HepG2 (cell line): ENCODE data around the gene JMJD7. TPM values are rescaled to one million over a fixed set of nuclear protein-coding genes. Genes with fewer than 3 reads are reported as not detected.
A peak's percentile ranks its signal among the peaks of the same experiment; 100 is the strongest.

Source experiments
- ATAC-seq: fragments of 200-7000 bp; cut with Tn5 transposase; 3 replicates; pipeline ENCODE4 v1.9.1; 2020; ENCODE audit warnings: mild to moderate bottlenecking, moderate library complexity
- BruUV-seq: library from RNA; stranded (reverse); fragments of 400-500 nt; replicated peaks from 2 replicates; lab custom pipeline; 2021; lab: Mats Ljungman, UMichigan
- CTCF ChIA-PET: fragments of 300-600 bp; formaldehyde crosslinking; extraction: SDS; loops from one replicate; lab custom pipeline; 2021; ENCODE audit warnings: low total read pairs, inconsistent platforms, low intra/inter-chr PET ratio; lab: Yijun Ruan, JAX
- POLR2A ChIA-PET: fragments of 350-600 bp; sonication (Branson Sonifier 250); formaldehyde crosslinking; loops from one replicate; lab custom pipeline; 2020; ENCODE audit warnings: antibody characterized with exemption, inconsistent platforms; lab: Yijun Ruan, JAX
- DNase-seq: peaks from one replicate; pipeline ENCODE4 v3.0.0-alpha.2; 2015; ENCODE audit warnings: low spot score
- FAIRE-seq: peaks from 3 replicates; lab custom pipeline; 2011; peaks lifted over from hg19 to GRCh38; lab: Jason Lieb, UNC
- H2AFZ ChIP-seq: one replicate; pipeline ENCODE4 v1.6.1; 2011; ENCODE audit warnings: low read length, inconsistent platforms
- H3K27ac ChIP-seq: fragments of 300-600 bp; 3 replicates; pipeline ENCODE4 v1.8.0; 2011; ENCODE audit warnings: mixed run types, mild to moderate bottlenecking, mixed read lengths, low read length, inconsistent platforms; ENCODE audit not compliant: insufficient read depth; ENCODE audit errors: extremely low read length
- H3K27me3 ChIP-seq, 2 experiments: fragments of 200-600 bp in 1 of 2; 2 replicates in 1 of 2; 3 replicates in 1 of 2; pipeline versions ENCODE4 v1.6.0 to v1.8.0; 2011; ENCODE audit warnings: low read length in 2 of 2, mild to moderate bottlenecking in 2 of 2, moderate library complexity in 2 of 2, inconsistent platforms in 1 of 2; ENCODE audit not compliant: insufficient read depth in 2 of 2, control insufficient read depth in 1 of 2
- H3K36me3 ChIP-seq, 2 experiments: fragments of 200-600 bp in 1 of 2; replicated peaks in 1 of 2; 2 replicates in 1 of 2; 3 replicates in 1 of 2; pipeline versions ENCODE4 v1.5.1 to v1.8.0; 2011; ENCODE audit warnings: low read length in 2 of 2, inconsistent platforms in 1 of 2; ENCODE audit not compliant: insufficient read depth in 2 of 2, control insufficient read depth in 1 of 2
- H3K4me1 ChIP-seq: 2 replicates; pipeline ENCODE4 v1.5.1; 2012; ENCODE audit warnings: low read length, inconsistent platforms; ENCODE audit not compliant: insufficient read depth
- H3K4me2 ChIP-seq: 2 replicates; pipeline ENCODE4 v1.6.0; 2011; ENCODE audit warnings: low read depth, low read length, inconsistent platforms
- H3K4me3 ChIP-seq, 3 experiments: fragments of 200-600 bp in 1 of 3; sonication (generic), shearing (Covaris generic) in 1 of 3; replicated peaks in 1 of 3; 2 replicates each; pipeline ENCODE4 v1.5.1; 2011 to 2016; ENCODE audit warnings: low read length in 3 of 3, inconsistent platforms in 2 of 3, low read depth in 2 of 3, mild to moderate bottlenecking in 2 of 3, control low read depth in 1 of 3, mixed read lengths in 1 of 3; ENCODE audit not compliant: insufficient read depth in 1 of 3
- H3K79me2 ChIP-seq: one replicate; pipeline ENCODE4 v1.6.1; 2011; ENCODE audit warnings: low read length, inconsistent platforms; ENCODE audit not compliant: insufficient read depth
- H3K9ac ChIP-seq: 2 replicates; pipeline ENCODE4 v1.6.0; 2011; ENCODE audit warnings: mild to moderate bottlenecking, low read depth, low read length, inconsistent platforms; ENCODE audit not compliant: insufficient read depth
- H3K9me3 ChIP-seq: 2 replicates; pipeline ENCODE4 v1.5.1; 2012; ENCODE audit warnings: mild to moderate bottlenecking, low read length
- H4K20me1 ChIP-seq: 2 replicates; pipeline ENCODE4 v1.6.0; 2011; ENCODE audit warnings: inconsistent platforms, mild to moderate bottlenecking, low read length, moderate library complexity; ENCODE audit not compliant: insufficient read depth
- IRX3 ChIP-seq: sonication (generic); formaldehyde crosslinking; IDR thresholded peaks from 2 replicates; pipeline ENCODE4 v1.8.1; 2023; ENCODE audit warnings: mild to moderate bottlenecking, low read depth, missing genetic modification reagents, borderline replicate concordance
- PRPF4 ChIP-seq: fragments of 200-400 bp; formaldehyde crosslinking; IDR thresholded peaks from 2 replicates; pipeline ENCODE4 v1.6.1; 2016; ENCODE audit warnings: low read length, low read depth; ENCODE audit not compliant: poor library complexity, severe bottlenecking
- TGIF2 ChIP-seq: IDR thresholded peaks from 2 replicates; pipeline ENCODE4 v1.6.1; 2016; ENCODE audit warnings: control low read depth, missing compliant biosample characterization
- ZNF557 ChIP-seq: sonication (generic); formaldehyde crosslinking; IDR thresholded peaks from 2 replicates; pipeline ENCODE4 v1.4.0; 2020; ENCODE audit warnings: missing genetic modification reagents
- ZNF776 ChIP-seq: sonication (generic); formaldehyde crosslinking; IDR thresholded peaks from 2 replicates; pipeline ENCODE4 v1.4.0; 2020; ENCODE audit warnings: mild to moderate bottlenecking, missing genetic modification reagents
- WGBS: methylation state at CpG from one replicate; pipeline ENCODE4 v1.1.6; 2017; ENCODE audit warnings: low lambda C conversion rate; 5-methylcytosine and 5-hydroxymethylcytosine counted together
- in situ Hi-C: cut with HindIII; loops from 2 replicates; pipeline ENCODE4 v1.10.0; 2017; ENCODE audit warnings: low pct_unique_long_range_greater_than_20kb; ENCODE audit not compliant: extremely low pct_ligation_motif_present
- intact Hi-C: fragments of 100-400 bp; cut with micrococcal nuclease; formaldehyde crosslinking; loops from one replicate; pipeline ENCODE4 v1.10.0; 2022; ENCODE audit not compliant: unreplicated experiment
- polyA plus RNA-seq, 8 experiments: library from polyadenylated mRNA; depleted of rRNA in 3 of 8; stranded (reverse) in 7 of 8; unstranded in 1 of 8; fragments of >200 nt; fragmentation: Illumina TruSeq in 4 of 8; extraction: Trizol in 4 of 8; gene quantifications; 2 replicates each; pipeline versions ENCODE4 v1.2.1 to v1.2.3, GENCODE V29; 2011 to 2016; ENCODE audit warnings: low read depth in 4 of 8, missing spikeins in 1 of 8, mixed read lengths in 1 of 8; ENCODE audit not compliant: insufficient read depth in 1 of 8
- total RNA-seq, 5 experiments: library from RNA; depleted of rRNA; stranded (reverse); fragments of >200 nt; fragmentation: Illumina TruSeq; extraction: Trizol; gene quantifications; 2 replicates each; pipeline ENCODE4 v1.2.3, GENCODE V29; 2016; ENCODE audit warnings: low read depth in 1 of 5
- TF ChIP-seq, protein P1 (sequence below): sonication (generic); formaldehyde crosslinking; IDR thresholded peaks from 2 replicates; pipeline ENCODE4 v1.8.0; 2022; ENCODE audit warnings: missing genetic modification reagents, mild to moderate bottlenecking, moderate library complexity, borderline replicate concordance
- TF ChIP-seq, protein P2 (sequence below): sonication (generic); formaldehyde crosslinking; IDR thresholded peaks from 2 replicates; pipeline ENCODE4 v1.5.0; 2020; ENCODE audit warnings: missing genetic modification reagents, mild to moderate bottlenecking, borderline replicate concordance

JMJD7 gene
- total and polyA plus RNA-seq, 2 of the 13 experiments (the other 11 are each of a cell fraction or from before 2014, with no cell fraction given): 6.4 to 7.1 TPM

DNA sequence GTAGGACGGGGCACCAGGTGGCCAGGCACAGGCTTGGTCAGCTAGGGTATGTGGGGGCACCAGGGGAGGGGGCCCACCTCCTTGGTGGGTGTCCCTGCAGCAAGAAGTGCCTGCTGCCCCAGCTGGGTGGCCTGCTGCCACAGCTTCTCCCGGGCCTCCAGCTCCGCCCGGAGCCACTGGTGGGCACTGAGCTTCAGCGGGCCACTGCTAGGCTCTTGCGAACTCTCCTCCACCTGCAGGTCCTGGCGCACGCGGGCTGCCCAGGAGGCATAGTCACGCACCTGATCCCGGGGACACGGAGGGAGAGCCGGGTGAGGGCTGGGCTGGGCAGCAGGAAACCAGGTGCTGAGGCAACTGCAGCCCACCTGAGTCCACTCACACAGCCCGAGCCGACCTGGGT lies 40.4 kb downstream of the JMJD7 start (continued):
- TF ChIP-seq ZNF557 (CRISPR knock-in tag): no peak
- no peak for TF ChIP-seq PRPF4
- no peak for TF ChIP-seq TGIF2 (CRISPR knock-in tag)
- no peak for TF ChIP-seq ZNF776
- TF ChIP-seq, protein P1, sequence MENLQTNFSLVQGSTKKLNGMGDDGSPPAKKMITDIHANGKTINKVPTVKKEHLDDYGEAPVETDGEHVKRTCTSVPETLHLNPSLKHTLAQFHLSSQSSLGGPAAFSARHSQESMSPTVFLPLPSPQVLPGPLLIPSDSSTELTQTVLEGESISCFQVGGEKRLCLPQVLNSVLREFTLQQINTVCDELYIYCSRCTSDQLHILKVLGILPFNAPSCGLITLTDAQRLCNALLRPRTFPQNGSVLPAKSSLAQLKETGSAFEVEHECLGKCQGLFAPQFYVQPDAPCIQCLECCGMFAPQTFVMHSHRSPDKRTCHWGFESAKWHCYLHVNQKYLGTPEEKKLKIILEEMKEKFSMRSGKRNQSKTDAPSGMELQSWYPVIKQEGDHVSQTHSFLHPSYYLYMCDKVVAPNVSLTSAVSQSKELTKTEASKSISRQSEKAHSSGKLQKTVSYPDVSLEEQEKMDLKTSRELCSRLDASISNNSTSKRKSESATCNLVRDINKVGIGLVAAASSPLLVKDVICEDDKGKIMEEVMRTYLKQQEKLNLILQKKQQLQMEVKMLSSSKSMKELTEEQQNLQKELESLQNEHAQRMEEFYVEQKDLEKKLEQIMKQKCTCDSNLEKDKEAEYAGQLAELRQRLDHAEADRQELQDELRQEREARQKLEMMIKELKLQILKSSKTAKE (CRISPR knock-in tag): no peak

DNA sequence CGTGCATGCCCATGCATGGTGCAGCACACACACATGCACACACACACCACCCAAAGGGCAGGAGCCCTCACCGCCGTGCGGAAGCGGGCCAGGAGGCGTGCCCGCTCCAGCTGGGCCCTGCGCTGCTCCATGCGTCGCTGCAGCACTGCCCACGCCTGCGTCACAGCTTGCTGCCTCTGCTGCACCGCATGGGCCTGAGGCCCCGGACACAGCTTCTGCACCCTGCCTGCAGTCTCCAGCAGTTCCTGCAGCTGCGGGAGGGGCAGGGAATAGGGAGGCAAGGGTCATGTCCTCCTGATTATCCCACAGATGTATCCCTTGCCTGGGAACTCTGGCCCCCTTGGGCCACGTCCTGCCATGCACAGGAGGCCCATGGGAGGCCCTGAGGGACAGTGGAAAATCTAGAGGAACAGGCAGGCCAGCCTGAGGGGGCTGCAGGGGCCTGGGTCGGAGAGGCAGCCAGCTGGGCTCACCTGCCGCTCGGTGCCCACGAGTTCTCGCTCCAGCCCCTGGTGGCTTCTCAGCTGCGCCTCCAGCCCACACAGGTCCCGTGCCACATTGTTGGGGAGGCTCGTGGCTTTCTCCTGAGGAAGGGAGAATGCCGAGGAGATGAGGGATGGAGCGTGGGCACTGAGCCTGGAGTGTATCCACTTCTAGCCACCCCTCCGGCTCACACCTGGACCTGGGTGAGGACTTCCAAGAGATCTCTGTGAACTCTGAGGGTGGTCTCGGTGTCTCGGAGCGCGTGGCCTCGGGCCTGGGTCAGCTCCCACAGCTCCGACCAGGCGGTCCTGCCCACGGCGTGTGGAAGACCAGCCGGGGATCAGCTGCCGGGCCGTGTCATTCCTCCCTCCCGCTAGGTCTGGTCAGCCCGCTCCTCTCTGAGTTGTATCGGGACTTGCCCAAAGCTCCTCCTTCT lies 42.1 kb downstream of the JMJD7 start:
- no TSS peak for BruUV-seq

More for the DNA sequence above, 42.1 kb downstream of the JMJD7 start:
- Histone ChIP-seq H3K36me3 (no peaks in the 10 kb centered on the region), H3K79me2 (no peaks in the 10 kb centered on the region), H3K9ac (no peak overlapping the region), H3K4me1 (peaks cover 25% of the 10 kb centered on the region), H3K4me2 (no peak overlapping the region), H3K9me3 (no peaks in the 10 kb centered on the region), H4K20me1 (no peaks in the 10 kb centered on the region), H3K4me3 (no peak overlapping the region), H2AFZ (no peak overlapping the region), H3K27ac (no peak overlapping the region), H3K27me3 (peaks cover 7 to 74% of the 10 kb centered on the region in 2 experiments; a peak in 4 of 5 replicates)
- DNase-seq (no peak), FAIRE-seq (no peak), ATAC-seq (no peak)
- in situ Hi-C loops (no loop called here), intact Hi-C loops (no loop called here)
- WGBS: 47% methylated on average over 5 of the region's 42 CpGs
- POLR2A ChIA-PET: no interaction called here
- CTCF ChIA-PET: no interaction called here
- TF ChIP-seq, protein P2, sequence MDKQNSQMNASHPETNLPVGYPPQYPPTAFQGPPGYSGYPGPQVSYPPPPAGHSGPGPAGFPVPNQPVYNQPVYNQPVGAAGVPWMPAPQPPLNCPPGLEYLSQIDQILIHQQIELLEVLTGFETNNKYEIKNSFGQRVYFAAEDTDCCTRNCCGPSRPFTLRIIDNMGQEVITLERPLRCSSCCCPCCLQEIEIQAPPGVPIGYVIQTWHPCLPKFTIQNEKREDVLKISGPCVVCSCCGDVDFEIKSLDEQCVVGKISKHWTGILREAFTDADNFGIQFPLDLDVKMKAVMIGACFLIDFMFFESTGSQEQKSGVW (CRISPR knock-in tag): 0 out of 2 replicates have a peak, but pooled peaks have one; percentile 20
- TF ChIP-seq IRX3 (CRISPR knock-in tag): no peak
